Spleen (tissue), 11 donors: ENCODE measurements around the gene EIF4H. TPM values are rescaled to one million over a fixed set of nuclear protein-coding genes. Genes with fewer than 3 reads are reported as not detected.
A peak's percentile ranks its signal among the peaks of the same experiment; 100 is the strongest.

Experiments used
- DNase-seq: peaks from one replicate; pipeline ENCODE4 v3.0.0-alpha.2; 2020
- H3K27ac ChIP-seq, 8 donors: fragments of 200-600 bp; sonication (generic) in 7 of 8; 1 replicate in 4 of 8; 2 replicates in 4 of 8; pipeline versions ENCODE4 v1.5.0 to v1.8.0; 2016 to 2021; ENCODE audit warnings: inconsistent platforms in 4 of 8, mild to moderate bottlenecking in 4 of 8, moderate library complexity in 1 of 8
- H3K27me3 ChIP-seq, 7 donors: fragments of 200-600 bp; sonication (generic) in 6 of 7; replicated peaks in 1 of 7; 1 replicate in 4 of 7; 2 replicates in 3 of 7; pipeline versions ENCODE4 v1.5.0 to v1.8.0; 2016 to 2021; ENCODE audit warnings: inconsistent platforms in 3 of 7, mild to moderate bottlenecking in 1 of 7
- H3K36me3 ChIP-seq, 6 donors: fragments of 200-600 bp; sonication (generic) in 5 of 6; 1 replicate in 4 of 6; 2 replicates in 2 of 6; pipeline versions ENCODE4 v1.5.0 to v1.8.0; 2016 to 2021; ENCODE audit warnings: inconsistent platforms in 2 of 6
- H3K4me1 ChIP-seq, 6 donors: fragments of 200-600 bp; sonication (generic) in 5 of 6; 1 replicate in 3 of 6; 2 replicates in 3 of 6; pipeline versions ENCODE4 v1.5.0 to v1.8.0; 2016 to 2021; ENCODE audit warnings: inconsistent platforms in 3 of 6
- H3K4me3 ChIP-seq, 8 donors: fragments of 200-600 bp; sonication (generic) in 7 of 8; 1 replicate in 4 of 8; 2 replicates in 4 of 8; pipeline versions ENCODE4 v1.5.0 to v1.8.0; 2016 to 2021; ENCODE audit warnings: inconsistent platforms in 4 of 8, mild to moderate bottlenecking in 4 of 8, moderate library complexity in 2 of 8
- H3K9me3 ChIP-seq, 8 donors: fragments of 200-600 bp; sonication (generic) in 7 of 8; 1 replicate in 4 of 8; 2 replicates in 4 of 8; pipeline versions ENCODE4 v1.5.0 to v1.8.0; 2016 to 2021; ENCODE audit warnings: inconsistent platforms in 4 of 8
- POLR2A ChIP-seq, 3 donors: fragments of 450-650 bp; IDR thresholded peaks; one replicate each; pipeline ENCODE4 v1.5.1; 2017; ENCODE audit warnings: antibody characterized with exemption in 3 of 3, mild to moderate bottlenecking in 1 of 3
- POLR2AphosphoS5 ChIP-seq, 3 donors: sonication (generic); formaldehyde crosslinking; IDR thresholded peaks; one replicate each; pipeline ENCODE4 v1.5.1; 2017; ENCODE audit warnings: antibody characterized with exemption in 3 of 3
- WGBS, 5 donors: extraction: QIAGEN DNeasy Blood & Tissue Kit in 3 of 5; methylation state at CpG; one replicate each; pipeline versions ENCODE4 v1.1.5 to v1.1.7; 2013 to 2018; 5-methylcytosine and 5-hydroxymethylcytosine counted together
- intact Hi-C: fragments of 100-400 bp; cut with DNase I; formaldehyde crosslinking; loops from one replicate; pipeline ENCODE4 v1.15.0; 2023; ENCODE audit warnings: low total_unique reads
- polyA plus RNA-seq, 3 donors: library from polyadenylated mRNA; stranded (reverse); fragments of 200-250 nt; gene quantifications; one replicate each; pipeline ENCODE4 v1.2.1, GENCODE V29; 2013
- total RNA-seq, 7 donors: library from RNA; depleted of rRNA in 3 of 7; stranded (reverse); fragments of >200 nt in 3 of 7; fragmentation: NEBNext Ultra II Directional in 4 of 7; extraction: Animal tissue kit (Norgen Biotek cat#: 25700) in 4 of 7; gene quantifications; one replicate each; pipeline versions ENCODE4 v1.1.0 to v1.2.1, GENCODE V29; 2016 to 2021
- TF ChIP-seq, protein P1 (sequence below), 11 experiments: fragments of 200-600 bp in 7 of 11; fragments of 450-650 bp in 4 of 11; sonication (generic) in 4 of 11; IDR thresholded peaks in 8 of 11; conservative IDR thresholded peaks in 3 of 11; 1 replicate in 7 of 11; 2 replicates in 4 of 11; pipeline versions ENCODE4 v1.4.0 to v1.8.0; 2016 to 2021; ENCODE audit warnings: antibody characterized with exemption in 11 of 11, inconsistent platforms in 4 of 11, mild to moderate bottlenecking in 1 of 11
- donor health status: healthy with polysubstance abuse.
- donor health status: DM: no; HTN: no; CAD: no; lungs with moderate emphysema.
- donor health status: DM: no; HTN: no; CAD: no.
- donor health status: Bipolar disorder and iron deficiency.
- donor health status: healthy.
- donor health status: DM: no; HTN: no; CAD: no.
- donor health status: DM: yes; HTN: yes; CAD: no.

The EIF4H gene
- total and polyA plus RNA-seq, 10 donors = 75.5 to 224 (median 185) TPM

DNA sequence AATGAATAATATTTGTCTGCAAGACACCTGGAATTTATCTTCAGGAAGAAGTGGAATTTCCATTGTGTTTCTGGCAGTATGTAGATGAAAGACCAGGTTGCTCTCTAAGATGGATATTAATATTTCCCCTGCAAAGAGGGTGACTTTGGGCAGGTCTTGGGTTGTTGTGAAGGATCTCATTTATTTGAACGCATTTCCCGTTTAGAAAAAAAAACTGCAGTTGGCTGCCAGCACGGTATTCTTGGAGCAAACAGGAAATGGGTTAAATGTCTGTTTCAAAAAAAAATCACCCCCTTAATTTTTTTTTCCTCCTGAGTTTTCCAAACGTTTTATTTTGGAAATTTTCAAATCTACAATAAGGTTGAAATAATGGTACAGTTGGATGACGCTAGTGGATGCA is 11.5 kb downstream of the EIF4H start:
- peaks cover 59 to 87% (median 78%) of the 10 kb centered on the region in 6 donors for H3K4me1 ChIP-seq
- H3K27me3 ChIP-seq = no peaks in the 10 kb centered on the region
- DNase-seq = no peak
- H3K9me3 ChIP-seq = no peaks in the 10 kb centered on the region
- peak overlapping the region in 5 of 8 donors; percentile 37 to 56 (median 48) for H3K27ac ChIP-seq
- peak overlapping the region in 2 of 8 donors; percentile 5 to 11 for H3K4me3 ChIP-seq
- intact Hi-C loops = no loop called here
- no peak for TF ChIP-seq POLR2AphosphoS5 (IDR thresholded peaks at IDR 0.05)
- TF ChIP-seq, protein P1, sequence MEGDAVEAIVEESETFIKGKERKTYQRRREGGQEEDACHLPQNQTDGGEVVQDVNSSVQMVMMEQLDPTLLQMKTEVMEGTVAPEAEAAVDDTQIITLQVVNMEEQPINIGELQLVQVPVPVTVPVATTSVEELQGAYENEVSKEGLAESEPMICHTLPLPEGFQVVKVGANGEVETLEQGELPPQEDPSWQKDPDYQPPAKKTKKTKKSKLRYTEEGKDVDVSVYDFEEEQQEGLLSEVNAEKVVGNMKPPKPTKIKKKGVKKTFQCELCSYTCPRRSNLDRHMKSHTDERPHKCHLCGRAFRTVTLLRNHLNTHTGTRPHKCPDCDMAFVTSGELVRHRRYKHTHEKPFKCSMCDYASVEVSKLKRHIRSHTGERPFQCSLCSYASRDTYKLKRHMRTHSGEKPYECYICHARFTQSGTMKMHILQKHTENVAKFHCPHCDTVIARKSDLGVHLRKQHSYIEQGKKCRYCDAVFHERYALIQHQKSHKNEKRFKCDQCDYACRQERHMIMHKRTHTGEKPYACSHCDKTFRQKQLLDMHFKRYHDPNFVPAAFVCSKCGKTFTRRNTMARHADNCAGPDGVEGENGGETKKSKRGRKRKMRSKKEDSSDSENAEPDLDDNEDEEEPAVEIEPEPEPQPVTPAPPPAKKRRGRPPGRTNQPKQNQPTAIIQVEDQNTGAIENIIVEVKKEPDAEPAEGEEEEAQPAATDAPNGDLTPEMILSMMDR (IDR thresholded peaks at IDR 0.05 in 8 of 11, conservative IDR thresholded peaks at IDR 0.05 in 3 of 11) = no peak
- no peak for TF ChIP-seq POLR2A (IDR thresholded peaks at IDR 0.05)
- WGBS, 5 donors = 7 to 17% (median 11%) methylated on average over 5 of the region's 5 CpGs
- peaks cover 0 to 81% (median 41%) of the 10 kb centered on the region in 6 donors for H3K36me3 ChIP-seq

DNA sequence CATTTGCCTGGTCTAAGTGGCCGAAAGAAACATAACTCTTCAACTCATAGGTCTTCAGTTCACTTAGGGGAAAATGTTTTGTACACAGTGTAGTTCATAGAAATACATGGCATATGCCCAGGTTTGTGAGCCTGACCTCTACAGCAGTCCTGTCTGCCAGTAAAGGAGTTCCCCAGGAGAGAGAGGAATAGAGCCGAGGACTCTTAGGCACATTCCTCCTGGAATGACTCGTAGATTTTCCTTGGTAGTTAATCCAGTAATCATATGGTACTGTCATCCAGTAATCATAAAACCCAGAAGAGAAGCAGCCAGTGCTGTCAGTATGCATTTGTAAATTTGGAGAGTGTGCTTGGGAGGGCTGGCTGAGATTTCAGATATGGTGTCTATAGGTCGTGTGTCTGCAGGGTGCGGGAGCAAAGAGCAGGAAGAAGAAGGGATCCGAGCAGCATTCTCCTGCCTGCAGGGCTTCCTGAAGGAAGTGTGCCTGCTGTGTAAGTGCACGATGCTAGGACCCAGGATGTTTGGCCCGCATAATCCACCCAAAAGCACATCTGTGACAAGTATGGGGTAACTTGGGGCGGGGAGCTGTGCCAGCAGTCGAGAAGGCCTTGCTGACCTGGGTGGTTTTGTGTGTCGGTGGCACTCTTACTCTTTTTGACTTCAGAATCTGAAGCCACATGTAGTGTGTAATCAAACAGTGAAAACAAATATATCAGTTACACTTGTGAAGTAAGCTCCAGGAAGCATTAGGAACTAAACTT is 13.9 kb downstream of the EIF4H start:
- 64 to 86% (median 75%) methylated on average over 11 of the region's 11 CpGs for WGBS, 5 donors
- H3K9me3 ChIP-seq = no peaks in the 10 kb centered on the region
- peaks cover 0 to 83% (median 59%) of the 10 kb centered on the region in 6 donors for H3K36me3 ChIP-seq
- H3K27ac ChIP-seq = peak overlapping the region in 2 of 8 donors; percentile 2 to 48
- TF ChIP-seq POLR2AphosphoS5 (IDR thresholded peaks at IDR 0.05) (peak in 1 of 3 donors; percentile 16), POLR2A (IDR thresholded peaks at IDR 0.05) (no peak)
- TF ChIP-seq, protein P1 (IDR thresholded peaks at IDR 0.05 in 8 of 11, conservative IDR thresholded peaks at IDR 0.05 in 3 of 11) = no peak
- intact Hi-C loops = no loop called here
- DNase-seq = no peak
- no peaks in the 10 kb centered on the region for H3K27me3 ChIP-seq
- H3K4me1 ChIP-seq = peaks cover 43 to 63% (median 53%) of the 10 kb centered on the region in 6 donors
- no peak overlapping the region for H3K4me3 ChIP-seq

DNA sequence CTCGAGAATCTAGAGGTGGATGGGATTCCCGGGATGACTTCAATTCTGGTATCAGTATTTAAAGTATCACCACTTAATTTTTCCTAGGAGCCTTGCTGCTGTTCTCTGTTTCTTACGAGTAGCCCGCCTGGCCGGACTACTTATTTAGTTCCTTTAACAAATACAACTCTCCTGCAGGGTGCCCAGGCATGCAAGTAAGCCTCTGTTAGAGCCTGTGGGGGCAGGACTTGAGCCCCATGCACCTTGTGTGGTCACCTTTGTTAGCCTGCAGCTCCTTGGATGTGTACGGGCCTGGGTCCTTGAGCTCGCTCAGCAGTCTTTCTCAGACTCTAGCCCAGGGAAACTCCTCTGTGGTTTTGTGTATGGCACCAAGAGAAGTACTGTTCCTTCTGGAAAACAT is 16.1 kb downstream of the EIF4H start:
- H3K4me1 ChIP-seq = peaks cover 21 to 50% (median 31%) of the 10 kb centered on the region in 6 donors
- H3K27me3 ChIP-seq = no peaks in the 10 kb centered on the region
- peak; percentile 54 for DNase-seq
- no peak overlapping the region for H3K27ac ChIP-seq
- H3K4me3 ChIP-seq = no peak overlapping the region
- TF ChIP-seq POLR2AphosphoS5 (IDR thresholded peaks at IDR 0.05) = no peak
- 87 to 97% (median 92%) methylated on average over 7 of the region's 7 CpGs for WGBS, 5 donors
- intact Hi-C loops = no loop called here
- H3K36me3 ChIP-seq = peaks cover 0 to 95% (median 80%) of the 10 kb centered on the region in 6 donors
- no peaks in the 10 kb centered on the region for H3K9me3 ChIP-seq

DNA sequence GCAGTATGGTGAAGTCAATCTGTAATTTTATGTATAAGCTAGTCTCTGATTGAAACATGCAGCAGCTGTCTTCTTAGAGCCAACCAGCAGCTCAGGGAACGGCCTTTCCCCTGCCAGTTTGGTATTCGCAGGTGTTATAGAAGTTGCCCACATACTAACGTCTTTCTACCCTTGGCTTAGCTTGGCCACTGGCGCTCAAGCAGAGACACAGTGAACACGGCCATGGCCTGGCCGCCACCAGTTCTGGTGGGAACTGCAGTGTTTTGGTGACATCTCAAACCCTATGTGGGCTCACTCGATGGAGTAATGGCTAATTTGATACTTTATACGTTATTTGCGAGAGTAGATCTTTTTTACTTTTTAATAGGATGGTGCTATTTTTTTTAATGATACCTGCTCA is 17.1 kb downstream of the EIF4H start:
- Histone ChIP-seq H3K27ac (no peak overlapping the region), H3K4me3 (no peak overlapping the region), H3K4me1 (peaks cover 11 to 40% (median 22%) of the 10 kb centered on the region in 6 donors), H3K36me3 (peaks cover 0 to 100% (median 85%) of the 10 kb centered on the region in 6 donors), H3K9me3 (no peaks in the 10 kb centered on the region), H3K27me3 (no peaks in the 10 kb centered on the region)
- intact Hi-C loops = no loop called here
- 84 to 90% (median 88%) methylated on average over 9 of the region's 9 CpGs for WGBS, 5 donors
- peak; percentile 52 for DNase-seq
- TF ChIP-seq POLR2AphosphoS5 (IDR thresholded peaks at IDR 0.05) = peak in 1 of 3 donors; percentile 14
- TF ChIP-seq, protein P1 (IDR thresholded peaks at IDR 0.05 in 8 of 11, conservative IDR thresholded peaks at IDR 0.05 in 3 of 11) = no peak
